OCI-LY1 (cell line): ENCODE results near the gene EMSY.

Experiments used
- H2AFZ ChIP-seq: fragments of 200-600 bp; sonication (generic), shearing (Covaris generic); 2 replicates; pipeline ENCODE4 v1.6.0; 2014; ENCODE audit warnings: antibody characterized with exemption, mild to moderate bottlenecking, low read length
- H3F3A ChIP-seq: fragments of 200-600 bp; sonication (generic), shearing (Covaris generic); 2 replicates; pipeline ENCODE4 v1.6.0; 2014; ENCODE audit warnings: mild to moderate bottlenecking, antibody characterized with exemption, low read length, moderate library complexity; ENCODE audit not compliant: insufficient read depth
- H3K27ac ChIP-seq: fragments of 200-600 bp; sonication (generic); 2 replicates; pipeline ENCODE4 v1.5.1; 2014; ENCODE audit warnings: low read length, mixed run types, mild to moderate bottlenecking, low read depth; ENCODE audit not compliant: poor library complexity, severe bottlenecking
- H3K27me3 ChIP-seq: fragments of 200-600 bp; sonication (generic); 2 replicates; pipeline ENCODE4 v1.6.0; 2014; ENCODE audit warnings: antibody characterized with exemption, mild to moderate bottlenecking, low read length, moderate library complexity; ENCODE audit not compliant: insufficient read depth
- H3K36me3 ChIP-seq: fragments of 200-600 bp; sonication (generic); 2 replicates; pipeline ENCODE4 v1.6.1; 2014; ENCODE audit warnings: mild to moderate bottlenecking, antibody characterized with exemption, low read length, moderate library complexity, mixed read lengths; ENCODE audit not compliant: insufficient read depth
- H3K4me1 ChIP-seq: fragments of 200-600 bp; sonication (generic); 2 replicates; pipeline ENCODE4 v1.5.1; 2014; ENCODE audit warnings: mild to moderate bottlenecking, low read length, moderate library complexity; ENCODE audit not compliant: insufficient read depth, severe bottlenecking
- H3K4me2 ChIP-seq: fragments of 200-600 bp; sonication (generic), shearing (Covaris generic); 2 replicates; pipeline ENCODE4 v1.6.1; 2014; ENCODE audit warnings: low read length
- H3K4me3 ChIP-seq: fragments of 200-600 bp; sonication (generic); 2 replicates; pipeline ENCODE4 v1.5.1; 2014; ENCODE audit warnings: low read length, low read depth, mild to moderate bottlenecking, mixed read lengths; ENCODE audit not compliant: poor library complexity, severe bottlenecking
- H3K79me2 ChIP-seq: fragments of 200-600 bp; shearing (Covaris generic); 2 replicates; pipeline ENCODE4 v1.6.1; 2016; ENCODE audit warnings: mixed run types, low read length, mixed read lengths; ENCODE audit not compliant: insufficient read depth
- H3K9ac ChIP-seq: fragments of 200-600 bp; sonication (generic), shearing (Covaris generic); 2 replicates; pipeline ENCODE4 v1.6.1; 2014; ENCODE audit warnings: mild to moderate bottlenecking, low read length, mixed read lengths
- H3K9me2 ChIP-seq: fragments of 200-600 bp; sonication (generic), shearing (Covaris generic); 2 replicates; pipeline ENCODE4 v1.6.1; 2014; ENCODE audit warnings: low read depth, mild to moderate bottlenecking, low read length, mixed read lengths
- H3K9me3 ChIP-seq: fragments of 200-600 bp; shearing (Covaris generic); 2 replicates; pipeline ENCODE4 v1.6.1; 2014; ENCODE audit warnings: low read length, mixed read lengths
- H4K20me1 ChIP-seq: fragments of 200-600 bp; sonication (generic), shearing (Covaris generic); 2 replicates; pipeline ENCODE4 v1.6.0; 2016; ENCODE audit warnings: mild to moderate bottlenecking, low read length; ENCODE audit not compliant: insufficient read depth
- CTCF ChIP-seq: fragments of 200-600 bp; sonication (generic), shearing (Covaris generic); IDR thresholded peaks from 2 replicates; pipeline ENCODE4 v1.5.1; 2017; ENCODE audit warnings: mild to moderate bottlenecking, antibody characterized with exemption, low read length, moderate library complexity, mixed read lengths
- EZH2 ChIP-seq: fragments of 200-600 bp; sonication (generic), shearing (Covaris generic); IDR thresholded peaks from 2 replicates; pipeline ENCODE4 v1.8.0; 2017; ENCODE audit warnings: borderline replicate concordance, mixed run types, mild to moderate bottlenecking, antibody characterized with exemption, low read length, moderate library complexity, mixed read lengths

Gene EMSY

GRCh38 chr11:76496174-76496573 lies 51.4 kb downstream of the EMSY start:
- Histone ChIP-seq H3K9me3 (peaks cover 7% of the 10 kb centered on the region; the same call in 1 of the 2 replicates), H3K36me3 (peaks cover 66% of the 10 kb centered on the region)

GRCh38 chr11:76501526-76502202 lies 56.8 kb downstream of the EMSY start:
- H3K27ac ChIP-seq, result no peak overlapping the region
- no peaks in the 10 kb centered on the region for H4K20me1 ChIP-seq
- H3K36me3 ChIP-seq, result peaks cover 45% of the 10 kb centered on the region
- H3K9ac ChIP-seq, result no peak overlapping the region
- TF ChIP-seq EZH2 (no peak), CTCF (no peak)
- H3K9me3 ChIP-seq, result peaks cover 7% of the 10 kb centered on the region; the same call in 1 of the 2 replicates
- H3K27me3 ChIP-seq, result no peaks in the 10 kb centered on the region
- H3F3A ChIP-seq, result no peaks in the 10 kb centered on the region
- no peak overlapping the region for H3K4me2 ChIP-seq
- no peaks in the 10 kb centered on the region for H3K9me2 ChIP-seq
- no peaks in the 10 kb centered on the region for H3K4me1 ChIP-seq
- H3K79me2 ChIP-seq, result no peaks in the 10 kb centered on the region
- no peak overlapping the region for H2AFZ ChIP-seq
- no peak overlapping the region for H3K4me3 ChIP-seq

More at GRCh38 chr11:76496174-76496573, 51.4 kb downstream of the EMSY start:
- Histone ChIP-seq H3K79me2 (no peaks in the 10 kb centered on the region), H3K27ac (no peak overlapping the region), H4K20me1 (no peaks in the 10 kb centered on the region), H3K9ac (no peak overlapping the region), H3K9me2 (no peaks in the 10 kb centered on the region), H3K4me2 (no peak overlapping the region), H3K27me3 (no peaks in the 10 kb centered on the region), H3K4me3 (no peak overlapping the region), H3K4me1 (no peaks in the 10 kb centered on the region), H3F3A (no peaks in the 10 kb centered on the region), H2AFZ (no peak overlapping the region)
- no peak for TF ChIP-seq EZH2

GRCh38 chr11:76506833-76507232 lies 62.0 kb downstream of the EMSY start:
- H3K4me2 ChIP-seq, result no peak overlapping the region
- no peaks in the 10 kb centered on the region for H3K9me3 ChIP-seq
- no peak for TF ChIP-seq CTCF
- no peak for TF ChIP-seq EZH2
- H3K9ac ChIP-seq, result no peak overlapping the region
- no peaks in the 10 kb centered on the region for H3K9me2 ChIP-seq
- H4K20me1 ChIP-seq, result no peaks in the 10 kb centered on the region
- H3F3A ChIP-seq, result no peaks in the 10 kb centered on the region
- no peak overlapping the region for H3K27ac ChIP-seq
- H3K79me2 ChIP-seq, result no peaks in the 10 kb centered on the region
- H3K4me3 ChIP-seq, result no peak overlapping the region
- H3K27me3 ChIP-seq, result no peaks in the 10 kb centered on the region
- H3K4me1 ChIP-seq, result no peaks in the 10 kb centered on the region
- no peak overlapping the region for H2AFZ ChIP-seq
- H3K36me3 ChIP-seq, result peaks cover 6% of the 10 kb centered on the region; the same call in 1 of the 2 replicates
